Rectal smooth muscle tissue (tissue), 1 donor: ENCODE results near the gene GPHN.

Source experiments
- H3K27ac ChIP-seq: one replicate; pipeline ENCODE4 v1.7.0; 2013; ENCODE audit warnings: low read depth, low read length, inconsistent platforms
- H3K27me3 ChIP-seq: one replicate; pipeline ENCODE4 v1.7.0; 2013; ENCODE audit warnings: low read length; ENCODE audit not compliant: control insufficient read depth, insufficient read depth
- H3K36me3 ChIP-seq: one replicate; pipeline ENCODE4 v1.7.0; 2013; ENCODE audit warnings: low read length; ENCODE audit not compliant: control insufficient read depth, insufficient read depth
- H3K4me1 ChIP-seq: one replicate; pipeline ENCODE4 v1.7.0; 2013; ENCODE audit warnings: low read length; ENCODE audit not compliant: control insufficient read depth, insufficient read depth
- H3K4me3 ChIP-seq: one replicate; pipeline ENCODE4 v1.7.0; 2013; ENCODE audit warnings: low read length
- H3K9ac ChIP-seq: one replicate; pipeline ENCODE4 v1.7.0; 2013; ENCODE audit warnings: low read length

GPHN gene

GRCh38 chr14:66965831-66966230 is 457.9 kb downstream of the GPHN start:
- H3K4me3 ChIP-seq = no peak overlapping the region
- H3K36me3 ChIP-seq = no peaks in the 10 kb centered on the region
- no peak overlapping the region for H3K9ac ChIP-seq
- H3K27ac ChIP-seq = no peak overlapping the region
- no peaks in the 10 kb centered on the region for H3K4me1 ChIP-seq
- no peaks in the 10 kb centered on the region for H3K27me3 ChIP-seq

DNA sequence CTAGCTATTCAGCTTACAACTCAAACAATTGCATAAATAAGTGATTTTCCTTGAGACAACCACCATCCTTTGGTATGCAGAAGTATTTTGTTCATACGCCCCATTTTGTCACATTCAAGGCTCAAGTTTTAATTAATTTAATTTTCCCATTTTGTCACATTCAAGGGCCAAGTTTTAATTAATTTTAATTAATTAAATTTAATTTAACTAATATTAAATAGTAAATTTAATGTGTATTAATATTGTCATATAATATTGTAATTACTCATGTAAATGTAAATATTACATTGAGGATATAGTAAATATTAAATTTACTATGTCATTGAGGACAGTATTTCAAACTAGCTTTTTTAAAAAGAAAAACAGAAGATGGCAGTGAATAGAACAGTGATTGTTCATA is 464.5 kb downstream of the GPHN start:
- H3K27ac ChIP-seq = no peak overlapping the region
- no peaks in the 10 kb centered on the region for H3K4me1 ChIP-seq
- H3K27me3 ChIP-seq = no peaks in the 10 kb centered on the region
- H3K36me3 ChIP-seq = no peaks in the 10 kb centered on the region
- no peak overlapping the region for H3K4me3 ChIP-seq
- H3K9ac ChIP-seq = no peak overlapping the region

GRCh38 chr14:66974397-66975025 is 466.6 kb downstream of the GPHN start:
- Histone ChIP-seq H3K4me3 (no peak overlapping the region), H3K36me3 (no peaks in the 10 kb centered on the region), H3K9ac (no peak overlapping the region), H3K4me1 (no peaks in the 10 kb centered on the region), H3K27ac (no peak overlapping the region), H3K27me3 (no peaks in the 10 kb centered on the region)

DNA sequence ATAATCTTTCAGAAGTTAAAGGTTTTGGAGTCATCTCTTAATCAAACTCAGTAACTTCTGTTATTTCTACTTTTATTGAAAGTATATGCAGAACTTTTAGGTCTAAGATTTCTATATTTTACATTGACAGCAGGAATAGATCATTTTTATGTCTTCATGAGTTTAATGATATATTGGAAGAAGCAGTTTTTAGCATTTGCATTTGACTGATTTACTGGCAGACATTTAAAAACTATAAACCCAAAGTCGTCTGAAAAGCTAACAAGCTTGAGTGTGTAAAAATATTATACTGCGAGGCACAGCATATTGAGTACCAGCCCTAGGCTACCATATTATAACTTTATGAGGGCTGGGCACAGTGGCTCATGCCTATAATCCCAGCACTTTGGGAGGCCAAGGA is 467.3 kb downstream of the GPHN start:
- no peaks in the 10 kb centered on the region for H3K27me3 ChIP-seq
- no peaks in the 10 kb centered on the region for H3K4me1 ChIP-seq
- no peaks in the 10 kb centered on the region for H3K36me3 ChIP-seq
- no peak overlapping the region for H3K27ac ChIP-seq
- H3K9ac ChIP-seq = no peak overlapping the region
- H3K4me3 ChIP-seq = no peak overlapping the region

DNA sequence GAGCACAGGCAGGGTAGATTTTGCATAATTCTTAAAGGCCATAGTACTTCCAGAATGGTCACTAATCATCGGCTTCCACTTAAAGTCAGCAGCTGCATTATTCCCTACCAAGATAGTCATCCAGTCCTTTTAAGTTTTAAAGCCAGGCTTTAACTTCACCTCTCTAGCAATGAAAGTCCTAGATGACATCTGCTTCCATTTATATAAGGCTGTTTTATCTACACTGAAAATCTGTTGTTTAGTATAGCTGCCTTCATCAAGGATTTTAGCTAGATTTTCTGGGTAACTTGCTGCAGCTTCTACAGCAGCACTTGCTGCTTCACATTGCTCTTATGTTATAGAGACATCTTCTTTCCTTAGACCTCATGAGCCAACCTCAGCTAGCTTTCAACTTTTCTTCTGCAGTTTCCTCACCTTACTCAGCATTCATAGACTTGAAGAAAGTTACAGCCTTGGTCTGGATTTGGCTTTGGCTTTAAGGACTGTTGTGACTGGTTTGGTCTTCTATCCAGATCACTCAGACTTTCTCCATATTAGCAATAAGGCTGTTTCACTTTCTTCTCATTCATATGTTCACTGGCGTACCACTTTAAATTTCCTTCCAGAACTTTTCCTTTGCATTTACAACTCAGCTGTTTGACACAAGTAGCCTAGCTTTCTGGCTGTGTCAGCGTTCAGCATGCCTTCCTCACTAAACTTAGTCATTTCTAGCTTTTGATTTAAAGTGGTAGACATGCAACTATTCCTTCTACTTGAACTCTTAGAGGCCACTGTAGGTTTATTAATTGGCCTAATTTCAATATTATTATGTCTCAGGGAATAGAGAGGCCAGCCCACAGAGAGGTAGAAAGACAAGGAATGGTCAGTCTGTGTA is 471.4 kb downstream of the GPHN start:
- no peak overlapping the region for H3K9ac ChIP-seq
- no peak overlapping the region for H3K27ac ChIP-seq
- H3K4me1 ChIP-seq = no peaks in the 10 kb centered on the region
- H3K36me3 ChIP-seq = no peaks in the 10 kb centered on the region
- H3K4me3 ChIP-seq = no peak overlapping the region
- H3K27me3 ChIP-seq = no peaks in the 10 kb centered on the region

DNA sequence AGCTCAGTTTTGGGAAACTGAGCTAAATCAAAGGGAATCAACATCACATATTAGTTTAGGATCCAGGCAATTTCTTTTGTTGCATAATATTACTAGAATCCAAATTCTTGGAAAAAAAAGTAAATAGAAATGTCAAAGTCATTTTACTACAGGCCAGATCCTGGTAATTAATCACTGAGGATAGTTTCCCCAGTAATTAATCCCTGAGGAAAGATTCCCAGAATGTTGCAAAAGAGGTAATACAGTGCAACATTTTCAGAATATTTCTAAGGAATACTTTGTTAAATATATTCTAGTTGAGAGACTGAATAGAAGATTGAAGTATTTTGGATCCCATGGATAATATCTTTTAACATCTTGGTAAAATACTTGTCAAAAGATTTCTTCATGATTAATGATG is 474.3 kb downstream of the GPHN start:
- no peak overlapping the region for H3K4me3 ChIP-seq
- H3K9ac ChIP-seq = no peak overlapping the region
- no peaks in the 10 kb centered on the region for H3K36me3 ChIP-seq
- H3K27ac ChIP-seq = no peak overlapping the region
- no peaks in the 10 kb centered on the region for H3K27me3 ChIP-seq
- H3K4me1 ChIP-seq = no peaks in the 10 kb centered on the region

DNA sequence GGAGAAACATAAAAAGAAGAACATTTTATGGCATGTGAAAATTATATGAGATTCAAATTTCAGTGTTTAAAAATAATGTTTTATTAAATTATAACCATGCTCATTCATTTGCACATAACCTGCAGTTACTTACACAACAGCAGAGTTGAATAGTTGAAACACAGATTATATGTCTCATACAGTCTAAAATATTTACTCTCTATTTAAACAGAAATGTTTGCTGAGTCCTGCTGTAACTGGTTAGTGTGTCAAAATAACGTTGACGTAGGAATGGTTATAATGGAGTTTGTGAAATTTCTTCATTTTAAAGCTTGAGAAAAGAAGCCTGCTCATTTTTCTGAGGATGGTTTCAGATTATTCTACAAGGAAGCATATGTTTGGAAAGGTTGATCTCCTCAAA is 484.8 kb downstream of the GPHN start:
- Histone ChIP-seq H3K4me3 (no peak overlapping the region), H3K9ac (no peak overlapping the region), H3K27me3 (no peaks in the 10 kb centered on the region), H3K27ac (no peak overlapping the region), H3K4me1 (no peaks in the 10 kb centered on the region), H3K36me3 (no peaks in the 10 kb centered on the region)

DNA sequence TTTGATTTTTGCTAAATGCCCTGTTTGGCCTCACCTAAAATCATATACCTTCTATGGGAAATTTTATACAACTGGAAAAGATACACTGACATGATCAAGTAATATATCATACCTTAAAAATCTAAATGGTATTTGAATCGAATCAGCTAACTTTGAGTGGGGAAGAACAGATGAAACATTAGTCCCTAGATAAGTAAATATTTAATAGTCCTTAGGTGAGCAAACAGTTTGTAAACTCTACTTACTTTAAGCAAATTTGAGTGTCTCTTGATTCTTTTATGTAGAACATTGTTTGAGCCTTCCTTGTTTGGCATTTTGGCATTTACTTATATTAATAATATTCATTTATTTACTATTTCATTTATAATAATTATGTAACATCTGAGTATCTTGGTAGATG is 485.6 kb downstream of the GPHN start:
- H3K27me3 ChIP-seq = no peaks in the 10 kb centered on the region
- H3K4me1 ChIP-seq = no peaks in the 10 kb centered on the region
- H3K36me3 ChIP-seq = no peaks in the 10 kb centered on the region
- H3K9ac ChIP-seq = no peak overlapping the region
- no peak overlapping the region for H3K27ac ChIP-seq
- H3K4me3 ChIP-seq = no peak overlapping the region

GRCh38 chr14:66998013-66998412 is 490.1 kb downstream of the GPHN start:
- Histone ChIP-seq H3K36me3 (no peaks in the 10 kb centered on the region), H3K27me3 (no peaks in the 10 kb centered on the region), H3K4me1 (no peaks in the 10 kb centered on the region), H3K9ac (no peak overlapping the region), H3K4me3 (no peak overlapping the region), H3K27ac (no peak overlapping the region)

DNA sequence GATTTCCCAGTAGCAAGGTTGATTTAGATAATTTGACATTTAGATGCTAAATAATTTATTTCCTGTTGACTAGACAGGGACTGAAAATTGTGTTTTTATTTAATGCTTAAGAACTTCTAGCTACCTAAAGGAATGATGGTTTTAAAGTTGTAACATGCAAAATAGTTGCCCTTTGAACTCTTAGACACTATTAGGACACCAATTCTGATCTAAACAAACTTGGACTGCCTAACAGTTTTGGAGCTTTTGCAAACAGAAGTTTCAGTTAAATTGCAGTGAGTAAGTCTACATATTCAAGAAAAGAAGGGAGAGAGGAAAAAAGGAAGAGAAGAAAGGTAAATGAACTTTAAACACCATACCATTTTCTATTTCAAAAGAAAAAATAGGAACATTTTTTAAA is 492.0 kb downstream of the GPHN start:
- Histone ChIP-seq H3K36me3 (no peaks in the 10 kb centered on the region), H3K4me3 (no peak overlapping the region), H3K27ac (no peak overlapping the region), H3K27me3 (no peaks in the 10 kb centered on the region), H3K4me1 (no peaks in the 10 kb centered on the region), H3K9ac (no peak overlapping the region)

DNA sequence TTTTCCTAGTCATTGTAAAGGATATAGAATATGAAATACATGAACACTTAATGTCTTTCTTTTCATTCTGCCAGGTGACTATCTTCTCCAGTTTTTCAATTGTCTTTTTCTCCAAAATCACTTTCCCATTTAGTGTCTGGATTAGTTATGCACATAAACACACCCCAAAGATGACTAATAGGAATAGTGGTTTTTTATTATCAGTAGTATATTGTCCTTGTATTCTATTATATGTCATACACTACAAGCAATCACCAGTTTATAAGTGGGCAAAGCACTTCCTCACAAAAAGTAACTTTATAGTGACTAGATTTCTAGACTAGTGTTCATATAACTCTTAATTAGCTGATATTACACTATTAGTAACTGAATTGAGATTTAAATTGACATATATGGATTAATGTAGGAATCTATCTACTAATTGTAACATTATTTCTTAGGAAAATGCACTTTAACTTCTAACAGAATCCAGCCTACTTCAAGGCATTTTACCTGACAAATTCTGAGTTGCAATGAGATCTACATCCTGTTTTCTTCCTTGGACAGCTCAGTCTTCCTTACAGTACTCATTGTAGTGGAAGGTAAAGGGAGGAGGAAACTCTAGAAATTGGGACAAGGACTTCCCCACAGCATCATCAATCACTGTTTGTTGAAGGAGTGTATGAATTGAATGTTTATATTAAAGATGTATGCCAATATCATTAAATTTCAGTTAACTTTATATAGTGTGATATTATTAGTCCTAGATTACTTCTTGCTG is 495.2 kb downstream of the GPHN start:
- H3K27me3 ChIP-seq = no peaks in the 10 kb centered on the region
- H3K4me3 ChIP-seq = no peak overlapping the region
- H3K9ac ChIP-seq = no peak overlapping the region
- H3K4me1 ChIP-seq = no peaks in the 10 kb centered on the region
- no peaks in the 10 kb centered on the region for H3K36me3 ChIP-seq
- H3K27ac ChIP-seq = no peak overlapping the region

- Histone ChIP-seq H3K4me1 (no peaks in the 10 kb centered on the region), H3K36me3 (no peaks in the 10 kb centered on the region), H3K27ac (no peak overlapping the region)
These were observed 496.6 kb downstream of the GPHN start for GRCh38 chr14:67004521-67004920.

More at GRCh38 chr14:67004521-67004920, 496.6 kb downstream of the GPHN start:
- H3K4me3 ChIP-seq = no peak overlapping the region
- no peaks in the 10 kb centered on the region for H3K27me3 ChIP-seq
- H3K9ac ChIP-seq = no peak overlapping the region
